KBM-7 (cell line): ENCODE measurements around the gene CACNA1C.
"Not testable (repeated sequence)": the region's sequence is repeated elsewhere in the genome, so short reads cannot be mapped to it uniquely, and the experiment has no call there.

ENCODE experiments used
- DNase-seq: peaks from one replicate; pipeline ENCODE4 v3.0.0-alpha.2; 2015
- in situ Hi-C: fragments of 300-500 bp; cut with MboI; formaldehyde crosslinking; loops from 2 replicates; pipeline ENCODE4 v1.14.3; 2020; ENCODE audit warnings: low sequenced_read_pairs, low pct_unique_long_range_greater_than_20kb, mixed read lengths

Gene CACNA1C

DNA sequence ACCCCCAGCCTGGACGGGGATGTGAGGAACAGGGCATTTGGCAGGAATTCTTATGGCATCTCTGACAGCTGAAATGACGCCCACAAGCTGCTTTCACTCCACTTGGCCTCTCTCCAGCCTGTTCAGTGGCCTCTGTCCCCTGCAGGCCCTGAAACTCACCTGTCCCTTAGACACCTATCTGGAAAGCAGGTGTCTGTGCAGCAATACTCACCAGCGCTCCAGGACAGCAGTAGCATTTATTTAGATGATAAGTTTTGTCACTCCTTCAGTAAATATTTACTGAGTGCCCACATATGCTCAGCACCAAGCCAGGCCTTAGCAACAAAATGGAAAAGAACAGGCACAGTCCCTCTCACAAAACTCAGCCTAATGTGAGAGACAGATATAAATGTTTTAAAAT is 430.9 kb downstream of the CACNA1C start:
- in situ Hi-C loops, result no loop called here

GRCh38 chr12:2484141-2484776 is 431.5 kb downstream of the CACNA1C start:
- in situ Hi-C loops, result no loop called here
- no peak for DNase-seq

More for the DNA sequence above, 430.9 kb downstream of the CACNA1C start:
- DNase-seq, result no peak

DNA sequence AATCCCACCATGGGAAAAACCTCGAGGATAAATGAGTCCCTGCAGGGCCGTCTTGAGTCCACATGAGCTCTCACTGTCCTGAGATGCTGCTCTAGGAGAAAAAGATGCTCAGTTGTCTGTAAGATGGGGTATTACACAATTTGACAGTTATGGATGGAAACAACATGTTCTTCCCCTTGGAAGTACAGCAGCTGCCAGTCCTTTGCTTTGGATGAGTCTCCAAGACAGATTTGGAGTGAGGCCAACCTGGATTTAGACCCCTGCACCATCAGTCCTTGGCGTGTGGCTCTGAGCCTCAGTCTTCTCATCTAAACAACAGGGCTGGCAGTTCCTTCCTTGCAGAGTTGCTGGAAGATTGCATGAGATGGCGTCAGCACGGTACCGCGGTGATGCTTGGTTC is 432.9 kb downstream of the CACNA1C start:
- in situ Hi-C loops, result no loop called here
- DNase-seq, result no peak

DNA sequence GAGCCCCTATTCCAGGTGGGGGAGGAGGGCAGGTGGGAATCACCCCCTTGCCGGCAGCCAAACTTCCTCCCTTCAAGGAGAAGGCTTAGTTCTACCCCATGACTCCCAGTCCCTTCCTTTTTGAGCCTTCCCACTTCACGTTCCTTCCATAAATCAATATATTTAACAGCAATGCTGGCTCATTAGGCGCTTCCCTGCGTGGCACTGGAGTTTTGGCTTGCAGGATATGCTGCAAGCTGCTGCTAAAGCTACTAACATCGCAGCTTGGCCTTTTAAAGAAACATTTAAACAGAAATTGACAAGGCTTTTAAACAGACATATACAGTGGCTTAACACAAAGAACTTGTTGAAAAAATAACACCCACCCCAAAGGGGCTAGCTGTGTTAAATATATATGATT is 434.0 kb downstream of the CACNA1C start:
- DNase-seq, result no peak
- in situ Hi-C loops, result no loop called here

- in situ Hi-C loops, result no loop called here
- DNase-seq, result no peak
Observed at GRCh38 chr12:2487278-2487677, 434.5 kb downstream of the CACNA1C start.

GRCh38 chr12:2488131-2488530 is 435.3 kb downstream of the CACNA1C start:
- in situ Hi-C loops, result no loop called here

GRCh38 chr12:2488596-2488995 is 435.8 kb downstream of the CACNA1C start:
- in situ Hi-C loops, result no loop called here
- no peak for DNase-seq

More at GRCh38 chr12:2488131-2488530, 435.3 kb downstream of the CACNA1C start:
- no peak for DNase-seq

- no peak for DNase-seq
- in situ Hi-C loops, result no loop called here
Observed at GRCh38 chr12:2489275-2489674, 436.5 kb downstream of the CACNA1C start.

- in situ Hi-C loops, result no loop called here
- no peak for DNase-seq
Observed at GRCh38 chr12:2490831-2491230, 438.0 kb downstream of the CACNA1C start.

DNA sequence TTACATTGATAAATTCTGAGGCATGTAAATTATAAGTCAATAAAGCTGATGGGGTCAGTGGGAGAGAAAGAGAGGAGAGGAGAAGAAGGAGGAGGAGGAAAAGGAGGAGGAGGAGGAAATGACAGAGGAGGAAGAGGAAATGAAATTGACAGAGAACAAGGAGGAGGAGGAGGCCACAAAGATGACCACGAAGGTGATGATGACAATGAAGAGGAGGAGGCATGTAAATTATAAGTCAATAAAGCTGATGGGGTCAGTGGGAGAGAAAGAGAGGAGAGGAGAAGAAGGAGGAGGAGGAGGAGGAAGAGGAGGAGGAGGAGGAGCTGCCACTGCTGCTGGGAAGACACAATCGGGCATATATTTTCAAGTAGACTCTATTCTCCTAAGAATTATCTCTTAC is 438.6 kb downstream of the CACNA1C start:
- in situ Hi-C loops, result not testable (repeated sequence)
- peak; percentile 18 for DNase-seq

DNA sequence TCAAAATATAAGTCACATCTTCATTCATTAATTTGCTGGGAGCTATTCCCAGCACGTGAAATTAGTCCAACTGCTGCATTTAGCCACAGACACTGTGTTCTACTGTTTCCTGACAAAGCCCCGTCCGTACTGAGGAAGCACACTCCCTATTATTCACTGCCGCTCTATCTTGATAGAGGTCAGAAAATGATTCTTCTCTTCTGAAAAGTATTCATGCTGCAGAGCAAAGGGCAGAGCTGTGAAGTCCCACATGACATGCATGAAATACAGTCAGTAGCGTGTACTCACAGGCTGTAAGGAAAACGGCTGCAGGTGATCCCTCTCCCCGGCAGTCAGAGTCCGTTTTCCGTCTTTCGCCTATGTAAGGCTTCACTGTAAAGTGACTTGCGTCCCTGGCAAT is 439.4 kb downstream of the CACNA1C start:
- in situ Hi-C loops, result no loop called here
- no peak for DNase-seq

DNA sequence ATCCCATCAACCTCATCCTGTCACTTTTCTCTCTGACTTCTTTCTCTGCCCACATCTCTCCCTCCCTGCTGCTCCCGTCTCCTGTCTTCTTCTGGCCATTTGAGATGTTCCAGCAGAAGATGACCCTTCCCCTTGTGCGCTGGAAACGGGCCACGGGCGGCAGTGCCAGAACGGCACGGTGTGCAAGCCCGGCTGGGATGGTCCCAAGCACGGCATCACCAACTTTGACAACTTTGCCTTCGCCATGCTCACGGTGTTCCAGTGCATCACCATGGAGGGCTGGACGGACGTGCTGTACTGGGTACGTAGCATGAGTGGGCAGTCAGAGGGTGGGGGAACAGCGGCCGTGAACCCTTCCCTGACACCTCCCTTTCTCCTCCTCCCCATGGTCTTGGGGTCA is 440.3 kb downstream of the CACNA1C start:
- in situ Hi-C loops, result no loop called here

DNA sequence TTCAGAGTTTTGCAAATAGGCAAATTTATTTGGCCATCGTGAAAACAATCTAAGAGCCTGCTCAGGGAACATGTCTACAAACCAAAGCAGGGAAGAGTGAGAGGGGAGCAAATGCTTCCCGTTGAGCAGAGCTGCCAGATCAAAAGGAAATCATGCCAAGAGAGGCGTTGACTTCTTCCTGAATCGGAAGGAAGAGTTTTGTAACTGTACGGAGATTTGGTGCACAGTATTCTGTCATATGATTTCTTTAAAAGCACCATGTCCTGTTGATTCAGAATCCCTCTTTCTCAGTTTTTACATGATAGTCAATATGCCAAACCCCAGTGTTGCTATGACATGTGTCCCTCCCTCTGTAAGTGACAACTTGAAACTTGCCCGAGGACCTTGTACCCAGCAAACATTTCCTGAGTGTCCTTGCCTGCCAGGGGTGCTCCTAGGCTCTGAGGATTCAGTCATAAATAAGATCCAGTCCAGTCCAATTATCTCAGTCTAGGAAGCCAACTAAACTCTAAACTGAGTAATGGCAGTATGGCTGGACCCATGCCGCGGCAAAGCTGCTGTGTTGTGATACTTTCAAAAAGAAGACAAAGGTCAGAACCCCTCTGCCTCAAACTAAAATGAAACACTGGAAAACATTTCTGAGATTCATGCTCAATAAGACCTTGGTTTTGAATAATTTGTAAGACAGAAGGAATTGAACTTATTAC is 441.9 kb downstream of the CACNA1C start:
- in situ Hi-C loops, result no loop called here
- DNase-seq, result no peak

More for the DNA sequence above, 440.3 kb downstream of the CACNA1C start:
- DNase-seq, result no peak

- peak; percentile 21 for DNase-seq
- in situ Hi-C loops, result no loop called here
Observed at GRCh38 chr12:2495417-2496112, 442.8 kb downstream of the CACNA1C start.

DNA sequence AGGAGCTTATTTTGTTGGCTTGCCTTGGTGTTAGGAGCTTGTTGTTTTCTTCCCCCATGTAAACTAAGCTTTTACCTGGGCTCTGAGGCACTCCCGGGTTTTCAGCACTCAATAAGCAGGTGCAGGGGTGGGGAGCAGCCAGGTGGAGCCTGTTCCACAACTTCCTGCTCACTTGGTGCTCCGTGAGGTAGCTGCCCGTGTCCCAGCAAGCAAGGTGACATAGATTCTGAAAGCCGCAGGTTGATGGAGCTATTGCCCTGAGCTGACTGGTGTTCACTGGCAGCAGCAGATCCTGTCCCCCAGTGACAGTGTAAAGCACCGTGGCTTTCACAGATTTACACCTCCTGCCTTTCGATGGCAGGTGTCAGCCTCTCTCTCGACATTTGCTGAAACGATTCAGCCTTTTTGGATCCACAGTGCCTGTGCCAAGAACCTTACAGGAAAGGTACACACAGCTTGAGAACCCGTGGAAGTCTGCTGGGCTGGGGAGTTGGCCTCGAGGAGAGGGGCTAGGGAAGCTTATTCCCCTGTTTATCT is 446.2 kb downstream of the CACNA1C start:
- in situ Hi-C loops, result no loop called here
- no peak for DNase-seq

- peak; percentile 98 for DNase-seq
- in situ Hi-C loops, result no loop called here
Observed at GRCh38 chr12:2501464-2502191, 448.8 kb downstream of the CACNA1C start.

DNA sequence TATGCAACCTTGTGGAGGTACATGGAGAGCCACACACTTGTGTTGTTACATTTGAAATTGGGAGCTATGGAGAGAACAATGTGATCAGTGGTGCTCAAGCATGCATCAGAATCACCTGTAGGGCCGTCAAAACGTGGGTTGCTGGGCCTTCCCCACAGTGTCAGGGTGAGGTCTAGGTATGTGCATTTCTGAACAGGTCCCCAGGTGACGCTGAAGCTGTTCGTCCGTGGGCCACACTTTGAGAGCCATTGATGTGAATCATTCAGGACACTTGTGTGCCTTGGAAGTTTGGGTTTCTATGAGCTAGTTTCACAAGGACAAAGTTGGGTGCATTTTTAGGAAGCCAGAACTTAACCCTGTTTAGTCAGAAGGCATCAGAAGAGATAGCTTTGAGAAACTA is 450.2 kb downstream of the CACNA1C start:
- in situ Hi-C loops, result no loop called here
- DNase-seq, result no peak

GRCh38 chr12:2503762-2504161 is 451.0 kb downstream of the CACNA1C start:
- DNase-seq, result peak; percentile 42
- in situ Hi-C loops, result no loop called here

- in situ Hi-C loops, result no loop called here
- DNase-seq, result no peak
Observed at GRCh38 chr12:2504577-2504976, 451.8 kb downstream of the CACNA1C start.
